Measurements from ENCODE around the gene XYLT1.

- no peak for TF ChIP-seq CTCF (conservative IDR thresholded peaks at IDR 0.05)
- no peak for TF ChIP-seq EZH2 (IDR thresholded peaks at IDR 0.05; ENCODE audit: low read depth)
Measured at GRCh38 chr16:17166095-17166494, 304.7 kb downstream of the XYLT1 start.

Data from PC-9 (cell line).